ENCODE results near the gene SNN. TPM values are rescaled to one million over a fixed set of nuclear protein-coding genes. Genes with fewer than 3 reads are reported as not detected.
A peak's percentile ranks its signal among the peaks of the same experiment; 100 is the strongest.

The SNN gene
- total and polyA plus RNA-seq, 3 experiments from 2014 or later, result 5.8 to 10.6 (median 6.0) TPM

DNA sequence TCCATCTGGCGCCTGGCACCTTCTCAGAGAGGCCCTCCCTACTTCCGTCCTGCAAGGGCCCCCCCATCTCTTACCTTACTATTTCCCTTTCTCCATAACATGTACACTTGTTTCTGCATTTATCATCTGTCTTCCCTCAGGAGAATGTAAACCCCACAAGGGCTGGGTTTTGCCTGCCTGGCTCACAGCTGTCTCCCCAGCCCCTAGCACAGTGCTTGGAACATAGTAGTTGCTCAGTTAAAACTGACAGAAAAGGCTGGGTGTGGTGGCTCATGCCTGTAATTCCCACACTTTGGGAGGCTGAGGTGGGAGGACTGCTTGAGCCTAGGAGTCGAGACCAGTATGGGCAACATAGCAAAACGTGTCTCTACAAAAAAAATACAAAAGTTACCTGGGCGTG, 5.7 kb upstream of the SNN start:
- Histone ChIP-seq H3K4me3 (ENCODE audit: low read length) (no peak overlapping the region), H3K36me3 (ENCODE audit: insufficient read depth, low read length) (no peaks in the 10 kb centered on the region), H3K27me3 (ENCODE audit: insufficient read depth, low read length, poor library complexity, severe bottlenecking) (no peaks in the 10 kb centered on the region), H3K27ac (ENCODE audit: low read depth, low read length) (no peak overlapping the region), H3K4me1 (ENCODE audit: insufficient read depth, low read length) (peaks cover 35% of the 10 kb centered on the region), H3K9me3 (ENCODE audit: low read length) (no peaks in the 10 kb centered on the region)
- CTCF ChIA-PET, result interaction anchor here (1.2 kb wide), 1 partner anchor 131 kb away, joined by 3 read pairs; no protein-coding TSS in a partner anchor
- H3K9me3 Mint-ChIP-seq, result peaks cover 0 to 2% (median 0%) of the 10 kb centered on the region in 5 donors
- no peaks in the 10 kb centered on the region for H3K27me3 Mint-ChIP-seq
- no peak overlapping the region for H3K27ac Mint-ChIP-seq
- DNase-seq, result no peak
- POLR2A ChIA-PET, result no interaction called here
- H3K4me3 Mint-ChIP-seq, result no peak overlapping the region
- H3K4me1 Mint-ChIP-seq, result peaks cover 23 to 33% (median 32%) of the 10 kb centered on the region in 3 donors
- no peaks in the 10 kb centered on the region for H3K36me3 Mint-ChIP-seq

DNA sequence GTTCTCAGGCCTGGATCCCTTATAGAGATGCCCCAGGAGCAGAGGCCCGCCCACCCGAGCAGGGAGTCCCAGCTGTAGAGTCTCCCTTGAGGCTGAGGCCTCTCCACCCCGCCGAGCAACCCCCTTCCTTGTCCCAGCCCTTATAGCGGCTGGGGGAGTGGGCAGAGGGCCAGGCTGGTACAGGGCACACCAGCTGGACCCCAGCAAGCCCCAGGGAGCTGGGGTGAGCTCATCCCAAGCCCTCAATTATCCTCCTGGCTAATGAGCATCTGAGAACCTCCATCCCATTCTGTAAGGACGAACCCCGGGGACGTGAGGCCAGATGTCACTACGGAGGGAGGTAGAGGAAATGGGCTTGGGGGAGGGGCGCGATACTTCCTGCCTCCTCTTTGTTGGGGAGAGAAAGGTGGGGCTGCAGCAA, 3.2 kb upstream of the SNN start:
- H3K36me3 Mint-ChIP-seq, result peaks cover 0 to 2% (median 0%) of the 10 kb centered on the region in 3 donors
- peaks cover 29 to 45% (median 42%) of the 10 kb centered on the region in 3 donors for H3K4me1 Mint-ChIP-seq
- no peaks in the 10 kb centered on the region for H3K36me3 ChIP-seq (ENCODE audit: insufficient read depth, low read length)
- H3K27me3 ChIP-seq (ENCODE audit: insufficient read depth, low read length, poor library complexity, severe bottlenecking), result no peaks in the 10 kb centered on the region
- peaks cover 0 to 2% (median 0%) of the 10 kb centered on the region in 5 donors for H3K9me3 Mint-ChIP-seq
- peak in 2 of 5 donors; percentile 60 to 66 for DNase-seq
- H3K9me3 ChIP-seq (ENCODE audit: low read length), result no peaks in the 10 kb centered on the region
- ChIA-PET CTCF (interaction anchor here (1.0 to 2.7 kb wide), 4 partner anchors 50 to 269 kb away, joined by 3 to 15 read pairs (median 6); no protein-coding TSS in a partner anchor), POLR2A (no interaction called here)
- H3K4me3 ChIP-seq (ENCODE audit: low read length), result peak overlapping the region; percentile 11
- H3K27me3 Mint-ChIP-seq, result no peaks in the 10 kb centered on the region
- no peak overlapping the region for H3K27ac ChIP-seq (ENCODE audit: low read depth, low read length)
- H3K4me3 Mint-ChIP-seq, result peak overlapping the region; percentile 51 to 80 (median 62)
- peak overlapping the region in 7 of 8 donors; percentile 25 to 85 (median 79) for H3K27ac Mint-ChIP-seq
- H3K4me1 ChIP-seq (ENCODE audit: insufficient read depth, low read length), result peaks cover 49% of the 10 kb centered on the region

GRCh38 chr16:11666103-11667055, 1.9 kb upstream of the SNN start:
- no peaks in the 10 kb centered on the region for H3K9me3 ChIP-seq (ENCODE audit: low read length)
- Mint-ChIP-seq H3K4me1 (peaks cover 42 to 58% (median 55%) of the 10 kb centered on the region in 3 donors), H3K27ac (peak overlapping the region in 7 of 8 donors; percentile 47 to 86 (median 77)), H3K4me3 (peak overlapping the region; percentile 42 to 83 (median 75)), H3K9me3 (peaks cover 0 to 2% (median 0%) of the 10 kb centered on the region in 5 donors), H3K36me3 (peaks cover 0 to 2% (median 0%) of the 10 kb centered on the region in 3 donors), H3K27me3 (no peaks in the 10 kb centered on the region)
- no peaks in the 10 kb centered on the region for H3K27me3 ChIP-seq (ENCODE audit: insufficient read depth, low read length, poor library complexity, severe bottlenecking)
- H3K4me1 ChIP-seq (ENCODE audit: insufficient read depth, low read length), result peaks cover 60% of the 10 kb centered on the region
- no peak overlapping the region for H3K27ac ChIP-seq (ENCODE audit: low read depth, low read length)
- no peak for DNase-seq
- H3K36me3 ChIP-seq (ENCODE audit: insufficient read depth, low read length), result no peaks in the 10 kb centered on the region
- ChIA-PET POLR2A (interaction anchor here (0.5 kb wide), 1 partner anchor 130 kb away, joined by 3 read pairs; no protein-coding TSS in a partner anchor), CTCF (interaction anchor here (1.1 to 2.7 kb wide), 3 partner anchors 47 to 135 kb away, joined by 4 to 15 read pairs (median 8); no protein-coding TSS in a partner anchor)
- no peak overlapping the region for H3K4me3 ChIP-seq (ENCODE audit: low read length)

GRCh38 chr16:11667221-11667823, 933 bp upstream of the SNN start:
- Mint-ChIP-seq H3K27ac (peak overlapping the region in 5 of 8 donors; percentile 33 to 86 (median 68)), H3K4me1 (peaks cover 49 to 68% (median 63%) of the 10 kb centered on the region in 3 donors)
- no peak overlapping the region for H3K4me3 ChIP-seq (ENCODE audit: low read length)

DNA sequence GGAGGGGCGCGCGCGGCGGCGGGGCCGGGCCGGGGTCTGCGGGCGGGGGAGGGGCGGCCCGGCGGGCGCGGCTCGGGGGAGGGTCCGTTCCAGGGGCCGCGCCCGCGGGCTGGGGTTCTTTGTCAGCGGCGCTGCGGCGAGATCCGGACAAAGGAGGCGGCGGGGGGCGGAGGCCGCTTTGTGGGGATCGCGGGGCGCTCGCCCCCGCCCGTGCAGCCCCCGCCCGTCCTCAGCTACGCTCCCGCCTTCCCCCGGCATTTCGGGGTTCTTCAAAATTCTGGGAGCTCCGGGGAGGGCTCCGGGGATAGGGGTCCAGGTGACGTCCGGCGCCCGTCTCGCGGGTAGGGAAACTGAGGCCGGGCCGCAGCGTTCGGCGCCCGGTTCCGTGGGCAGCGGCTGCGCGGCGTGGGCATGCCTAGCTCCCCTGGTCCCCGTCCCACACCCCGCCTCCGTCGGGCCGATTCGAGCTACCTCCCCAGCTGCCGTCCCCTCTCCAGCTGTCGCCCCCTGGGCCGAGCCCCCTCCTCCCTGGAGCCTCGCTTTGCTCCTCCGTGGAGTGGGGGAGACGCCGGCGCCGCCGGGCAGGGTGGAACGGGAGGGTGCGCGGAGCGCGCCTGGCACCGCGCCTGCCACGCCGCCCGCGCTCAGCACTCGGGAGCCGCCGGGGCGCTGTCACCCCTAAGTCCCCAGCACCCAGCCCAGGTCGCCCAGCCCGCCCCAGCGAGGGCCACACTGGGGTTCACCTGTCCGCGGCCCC, 546 bp downstream of the SNN start:
- DNase-seq, result peak in 1 of 5 donors; percentile 47
- peaks cover 0 to 2% (median 0%) of the 10 kb centered on the region in 3 donors for H3K36me3 Mint-ChIP-seq
- H3K27ac Mint-ChIP-seq, result peak overlapping the region in 4 of 8 donors; percentile 77 to 89 (median 86)
- peaks cover 59 to 81% (median 71%) of the 10 kb centered on the region in 3 donors for H3K4me1 Mint-ChIP-seq
- peak overlapping the region; percentile 83 to 90 (median 86) for H3K4me3 Mint-ChIP-seq
- Histone ChIP-seq H3K4me3 (ENCODE audit: low read length) (peak overlapping the region; percentile 54), H3K27ac (ENCODE audit: low read depth, low read length) (no peak overlapping the region), H3K36me3 (ENCODE audit: insufficient read depth, low read length) (no peaks in the 10 kb centered on the region), H3K27me3 (ENCODE audit: insufficient read depth, low read length, poor library complexity, severe bottlenecking) (no peaks in the 10 kb centered on the region), H3K4me1 (ENCODE audit: insufficient read depth, low read length) (peaks cover 76% of the 10 kb centered on the region), H3K9me3 (ENCODE audit: low read length) (no peaks in the 10 kb centered on the region)
- H3K9me3 Mint-ChIP-seq, result peaks cover 0 to 2% (median 0%) of the 10 kb centered on the region in 5 donors
- CTCF ChIA-PET, result interaction anchor here (1.1 to 2.0 kb wide), 3 partner anchors 10 to 109 kb away, joined by 3 to 5 read pairs (median 4); no protein-coding TSS in a partner anchor
- H3K27me3 Mint-ChIP-seq, result no peaks in the 10 kb centered on the region
- POLR2A ChIA-PET, result interaction anchor here (0.6 to 1.5 kb wide), 8 partner anchors 11 to 176 kb away, joined by 3 to 6 read pairs (median 3); partner anchors contain the start of gene TXNDC11

More at GRCh38 chr16:11667221-11667823, 933 bp upstream of the SNN start:
- ChIA-PET POLR2A (interaction anchor here (0.7 kb wide), 1 partner anchor 48 kb away, joined by 5 read pairs; no protein-coding TSS in a partner anchor), CTCF (interaction anchor here (1.0 to 2.0 kb wide), 2 partner anchors 9 to 47 kb away, joined by 3 to 5 read pairs; no protein-coding TSS in a partner anchor)
- H3K4me1 ChIP-seq (ENCODE audit: insufficient read depth, low read length), result peaks cover 70% of the 10 kb centered on the region
- Mint-ChIP-seq H3K36me3 (peaks cover 0 to 2% (median 0%) of the 10 kb centered on the region in 3 donors), H3K27me3 (no peaks in the 10 kb centered on the region), H3K9me3 (peaks cover 0 to 2% (median 0%) of the 10 kb centered on the region in 5 donors), H3K4me3 (peak overlapping the region; percentile 73 to 84 (median 75))
- no peaks in the 10 kb centered on the region for H3K9me3 ChIP-seq (ENCODE audit: low read length)
- H3K27me3 ChIP-seq (ENCODE audit: insufficient read depth, low read length, poor library complexity, severe bottlenecking), result no peaks in the 10 kb centered on the region
- no peak overlapping the region for H3K27ac ChIP-seq (ENCODE audit: low read depth, low read length)
- no peaks in the 10 kb centered on the region for H3K36me3 ChIP-seq (ENCODE audit: insufficient read depth, low read length)
- no peak for DNase-seq

GRCh38 chr16:11669380-11670146, 1.3 kb downstream of the SNN start:
- Mint-ChIP-seq H3K4me1 (peaks cover 53 to 81% (median 64%) of the 10 kb centered on the region in 3 donors), H3K36me3 (peaks cover 0 to 4% (median 0%) of the 10 kb centered on the region in 3 donors), H3K27me3 (no peaks in the 10 kb centered on the region), H3K27ac (peak overlapping the region; percentile 74 to 91 (median 85)), H3K4me3 (peak overlapping the region; percentile 83 to 90 (median 86)), H3K9me3 (peaks cover 0 to 2% (median 0%) of the 10 kb centered on the region in 5 donors)
- Histone ChIP-seq H3K4me3 (ENCODE audit: low read length) (peak overlapping the region; percentile 54), H3K9me3 (ENCODE audit: low read length) (no peaks in the 10 kb centered on the region), H3K4me1 (ENCODE audit: insufficient read depth, low read length) (peaks cover 68% of the 10 kb centered on the region), H3K27ac (ENCODE audit: low read depth, low read length) (no peak overlapping the region), H3K36me3 (ENCODE audit: insufficient read depth, low read length) (no peaks in the 10 kb centered on the region), H3K27me3 (ENCODE audit: insufficient read depth, low read length, poor library complexity, severe bottlenecking) (no peaks in the 10 kb centered on the region)
- no peak for DNase-seq
- ChIA-PET POLR2A (interaction anchor here (0.6 to 1.5 kb wide), 8 partner anchors 9 to 137 kb away, joined by 3 to 6 read pairs (median 3); partner anchors contain the start of gene TXNDC11), CTCF (interaction anchor here (1.1 kb wide), 2 partner anchors 45 to 110 kb away, joined by 3 to 4 read pairs; no protein-coding TSS in a partner anchor)

Measured in CD8-positive, alpha-beta memory T cell (primary cell).